ENCODE results near the gene TP53BP1.

GRCh38 chr15:43463998-43464397 is 29.0 kb downstream of the TP53BP1 start:
- TF ChIP-seq SUZ12 (IDR thresholded peaks at IDR 0.05; ENCODE audit: extremely low read depth, insufficient read depth, insufficient read length) = no peak
- TF ChIP-seq YY1 (IDR thresholded peaks at IDR 0.05; ENCODE audit: insufficient read depth, insufficient read length) = no peak
- TF ChIP-seq ZNF274 (IDR thresholded peaks at IDR 0.05; ENCODE audit: low read depth, low read length) = no peak
